ENCODE measurements around the gene TBX19. TPM values are rescaled to one million over a fixed set of nuclear protein-coding genes. Genes with fewer than 3 reads are reported as not detected.
A peak's percentile ranks its signal among the peaks of the same experiment; 100 is the strongest.

Gene TBX19
- total RNA-seq, 1 experiment from 2014 or later, result 0.36 TPM

DNA sequence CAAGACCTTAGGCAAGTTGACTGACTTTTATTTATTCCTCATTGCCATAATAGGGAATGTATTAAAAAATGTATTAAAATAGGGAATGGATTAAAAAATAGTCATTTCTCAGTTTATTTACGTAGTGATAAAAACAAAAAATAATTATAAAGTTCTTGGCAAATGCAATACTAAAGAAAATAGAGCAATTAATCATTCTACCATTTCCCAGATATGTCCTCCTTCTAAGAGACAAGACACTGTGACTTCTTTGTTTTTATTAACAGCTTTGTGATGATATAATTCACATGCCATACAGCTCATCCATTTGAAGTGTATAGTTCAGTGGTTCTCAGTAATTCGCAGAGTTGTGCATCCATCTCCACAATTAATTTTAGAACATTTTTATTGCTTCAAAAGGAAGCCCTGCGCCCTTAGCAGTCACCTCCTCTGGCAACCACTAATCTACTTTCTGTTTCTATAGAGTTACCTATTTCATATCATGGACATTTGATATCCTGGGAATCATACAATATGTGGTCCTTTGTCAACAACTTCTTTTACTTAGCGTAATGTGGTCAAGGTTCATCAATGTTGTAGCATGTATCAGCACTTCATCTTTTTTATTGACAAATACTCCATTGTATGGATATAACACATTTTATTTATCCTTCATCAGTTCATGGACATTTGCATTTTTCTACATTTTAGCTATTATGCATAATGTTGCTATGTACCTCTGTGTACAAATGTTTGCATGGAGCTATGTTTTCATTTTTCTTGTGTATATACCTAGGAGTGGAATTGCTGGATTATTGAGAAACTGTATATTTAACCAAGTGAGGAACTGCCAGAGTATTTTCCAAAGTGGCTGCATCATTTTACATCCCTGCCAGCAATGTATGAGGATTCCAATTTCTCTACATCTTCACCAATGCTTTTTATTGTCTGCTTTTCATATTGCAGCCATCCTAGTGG lies 5.6 kb downstream of the TBX19 start:
- Histone ChIP-seq H2AFZ (ENCODE audit: low read length) (no peak overlapping the region), H3K9me2 (replicated peaks; ENCODE audit: low read length) (no peaks in the 10 kb centered on the region), H4K20me1 (ENCODE audit: low read length) (no peaks in the 10 kb centered on the region), H3K9ac (ENCODE audit: low read length) (no peak overlapping the region), H3K79me2 (ENCODE audit: low read length) (no peaks in the 10 kb centered on the region), H3K27ac (ENCODE audit: low read length) (peak overlapping the region; percentile 36; the same call in 1 of the 2 replicates), H3K4me3 (ENCODE audit: low read length) (no peak overlapping the region), H3K4me1 (ENCODE audit: insufficient read depth, low read length) (peaks cover 50% of the 10 kb centered on the region), H3K27me3 (ENCODE audit: low read length) (no peaks in the 10 kb centered on the region), H3K4me2 (ENCODE audit: low read length) (no peak overlapping the region), H3F3A (ENCODE audit: low read length, unreplicated experiment) (peaks cover 10% of the 10 kb centered on the region), H3K9me3 (ENCODE audit: low read length) (no peaks in the 10 kb centered on the region), H3K36me3 (ENCODE audit: low read depth, low read length) (no peaks in the 10 kb centered on the region)
- POLR2A ChIA-PET (ENCODE audit: unreplicated experiment), result no interaction called here
- TF ChIP-seq EZH2phosphoT487 (IDR thresholded peaks at IDR 0.05; ENCODE audit: borderline replicate concordance, low read length), result no peak
- no peak for TF ChIP-seq EZH2 (IDR thresholded peaks at IDR 0.05; ENCODE audit: low read length, unreplicated experiment)
- TF ChIP-seq, protein P1, sequence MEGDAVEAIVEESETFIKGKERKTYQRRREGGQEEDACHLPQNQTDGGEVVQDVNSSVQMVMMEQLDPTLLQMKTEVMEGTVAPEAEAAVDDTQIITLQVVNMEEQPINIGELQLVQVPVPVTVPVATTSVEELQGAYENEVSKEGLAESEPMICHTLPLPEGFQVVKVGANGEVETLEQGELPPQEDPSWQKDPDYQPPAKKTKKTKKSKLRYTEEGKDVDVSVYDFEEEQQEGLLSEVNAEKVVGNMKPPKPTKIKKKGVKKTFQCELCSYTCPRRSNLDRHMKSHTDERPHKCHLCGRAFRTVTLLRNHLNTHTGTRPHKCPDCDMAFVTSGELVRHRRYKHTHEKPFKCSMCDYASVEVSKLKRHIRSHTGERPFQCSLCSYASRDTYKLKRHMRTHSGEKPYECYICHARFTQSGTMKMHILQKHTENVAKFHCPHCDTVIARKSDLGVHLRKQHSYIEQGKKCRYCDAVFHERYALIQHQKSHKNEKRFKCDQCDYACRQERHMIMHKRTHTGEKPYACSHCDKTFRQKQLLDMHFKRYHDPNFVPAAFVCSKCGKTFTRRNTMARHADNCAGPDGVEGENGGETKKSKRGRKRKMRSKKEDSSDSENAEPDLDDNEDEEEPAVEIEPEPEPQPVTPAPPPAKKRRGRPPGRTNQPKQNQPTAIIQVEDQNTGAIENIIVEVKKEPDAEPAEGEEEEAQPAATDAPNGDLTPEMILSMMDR (conservative IDR thresholded peaks at IDR 0.05; ENCODE audit: low read depth, low read length), result no peak
- CTCF ChIA-PET, result interaction anchor here (1.0 to 1.5 kb wide), 3 partner anchors 36 to 56 kb away, joined by 3 to 5 read pairs (median 4); no protein-coding TSS in a partner anchor
- no peak for ATAC-seq
- no TSS peak for BruUV-seq (replicated peaks)
- intact Hi-C loops (cut with micrococcal nuclease), result loop anchor here (5.0 kb wide), 1 partner anchor 59 kb away; the partner anchor contains the start of gene SFT2D2
- no peak for DNase-seq

DNA sequence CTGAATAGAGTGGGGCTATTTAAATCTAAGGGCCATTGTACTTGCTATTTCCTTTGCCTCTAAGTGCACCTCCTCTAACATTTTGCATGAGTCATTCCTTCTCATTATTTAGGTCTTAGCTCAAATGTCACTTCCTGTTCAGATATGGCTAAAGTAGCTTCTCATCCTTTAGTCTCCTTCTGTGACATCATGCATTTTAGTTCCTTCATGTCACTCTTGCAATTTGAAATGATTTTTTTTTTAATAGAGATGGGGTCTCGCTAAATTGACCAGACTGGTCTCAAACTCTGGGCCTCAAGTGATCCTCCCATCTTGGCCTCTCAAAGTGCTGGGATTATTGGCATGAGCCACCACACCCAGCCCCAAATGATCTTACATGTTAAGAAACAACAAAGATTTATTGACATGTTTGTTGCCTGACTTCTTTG lies 6.6 kb downstream of the TBX19 start:
- DNase-seq (peak; percentile 78), ATAC-seq (peak; percentile 19; the same call in 1 of the 2 replicates)
- intact Hi-C loops (cut with micrococcal nuclease), result loop anchor here (5.0 kb wide), 1 partner anchor 60 kb away; the partner anchor contains the start of gene SFT2D2

More for the DNA sequence above, 6.6 kb downstream of the TBX19 start:
- Histone ChIP-seq H3F3A (ENCODE audit: low read length, unreplicated experiment) (peaks cover 10% of the 10 kb centered on the region), H3K9ac (ENCODE audit: low read length) (no peak overlapping the region), H3K36me3 (ENCODE audit: low read depth, low read length) (no peaks in the 10 kb centered on the region), H3K4me1 (ENCODE audit: insufficient read depth, low read length) (peaks cover 50% of the 10 kb centered on the region), H3K4me3 (ENCODE audit: low read length) (no peak overlapping the region), H3K27me3 (ENCODE audit: low read length) (no peaks in the 10 kb centered on the region), H3K27ac (ENCODE audit: low read length) (peak overlapping the region; percentile 71), H3K79me2 (ENCODE audit: low read length) (no peaks in the 10 kb centered on the region), H3K9me3 (ENCODE audit: low read length) (no peaks in the 10 kb centered on the region), H3K4me2 (ENCODE audit: low read length) (peak overlapping the region; percentile 38; the same call in 1 of the 2 replicates), H2AFZ (ENCODE audit: low read length) (no peak overlapping the region), H4K20me1 (ENCODE audit: low read length) (no peaks in the 10 kb centered on the region), H3K9me2 (replicated peaks; ENCODE audit: low read length) (no peaks in the 10 kb centered on the region)
- ChIA-PET CTCF (interaction anchor here (1.1 kb wide), 1 partner anchor 35 kb away, joined by 5 read pairs; no protein-coding TSS in a partner anchor), POLR2A (ENCODE audit: unreplicated experiment) (no interaction called here)
- BruUV-seq (replicated peaks), result no TSS peak
- TF ChIP-seq, protein P1 (conservative IDR thresholded peaks at IDR 0.05; ENCODE audit: low read depth, low read length), result no peak

All from PC-3 (cell line).